Hematopoietic multipotent progenitor cell treated with erythropoietin and hydrocortisone succinate and interleukin-3 and kit ligand, for 4 days (in vitro differentiated cells): ENCODE results near the gene MAST4.

Experiments
- DNase-seq: peaks from one replicate; pipeline ENCODE4 v3.0.0-alpha.2; 2015

Gene MAST4

GRCh38 chr5:67100301-67100700 is 504.1 kb downstream of the MAST4 start:
- no peak for DNase-seq

- no peak for DNase-seq
Measured at GRCh38 chr5:67102708-67103107, 506.5 kb downstream of the MAST4 start.

GRCh38 chr5:67104859-67105258 is 508.7 kb downstream of the MAST4 start:
- DNase-seq: no peak

- DNase-seq: no peak
Measured at GRCh38 chr5:67105270-67105669, 509.1 kb downstream of the MAST4 start.

GRCh38 chr5:67106626-67107342 is 510.6 kb downstream of the MAST4 start:
- DNase-seq: no peak

- no peak for DNase-seq
Measured at GRCh38 chr5:67111779-67112178, 515.6 kb downstream of the MAST4 start.

- no peak for DNase-seq
Measured at GRCh38 chr5:67115246-67115645, 519.1 kb downstream of the MAST4 start.

- no peak for DNase-seq
Measured at GRCh38 chr5:67115817-67116216, 519.6 kb downstream of the MAST4 start.

GRCh38 chr5:67118050-67118620 is 521.9 kb downstream of the MAST4 start:
- peak; percentile 51 for DNase-seq

GRCh38 chr5:67119010-67119409 is 522.8 kb downstream of the MAST4 start:
- no peak for DNase-seq

- no peak for DNase-seq
Measured at GRCh38 chr5:67120032-67120431, 523.8 kb downstream of the MAST4 start.

GRCh38 chr5:67123819-67124218 is 527.6 kb downstream of the MAST4 start:
- DNase-seq: no peak

- no peak for DNase-seq
Measured at GRCh38 chr5:67124556-67124955, 528.4 kb downstream of the MAST4 start.

- peak; percentile 65 for DNase-seq
Measured at GRCh38 chr5:67127347-67127895, 531.2 kb downstream of the MAST4 start.

GRCh38 chr5:67129768-67130167 is 533.6 kb downstream of the MAST4 start:
- no peak for DNase-seq

- no peak for DNase-seq
Measured at GRCh38 chr5:67133217-67133616, 537.0 kb downstream of the MAST4 start.

GRCh38 chr5:67133776-67134175 is 537.6 kb downstream of the MAST4 start:
- no peak for DNase-seq

GRCh38 chr5:67135381-67135984 is 539.3 kb downstream of the MAST4 start:
- no peak for DNase-seq

GRCh38 chr5:67139030-67139429 is 542.8 kb downstream of the MAST4 start:
- DNase-seq: no peak

GRCh38 chr5:67140413-67140812 is 544.2 kb downstream of the MAST4 start:
- no peak for DNase-seq

- no peak for DNase-seq
Measured at GRCh38 chr5:67141644-67142043, 545.5 kb downstream of the MAST4 start.

GRCh38 chr5:67142816-67143215 is 546.6 kb downstream of the MAST4 start:
- DNase-seq: no peak

GRCh38 chr5:67143549-67143948 is 547.4 kb downstream of the MAST4 start:
- DNase-seq: no peak

GRCh38 chr5:67144183-67144639 is 548.0 kb downstream of the MAST4 start:
- DNase-seq: no peak
